HG03039 (cell line): Measurements from ENCODE around the gene TFR2.

Experiments
- ATAC-seq: cut with Tn5 transposase; IDR thresholded peaks from one replicate; pipeline ENCODE4 v1.9.1; 2021; ENCODE audit warnings: mild to moderate bottlenecking, moderate library complexity; ENCODE audit not compliant: unreplicated experiment

Gene TFR2

DNA sequence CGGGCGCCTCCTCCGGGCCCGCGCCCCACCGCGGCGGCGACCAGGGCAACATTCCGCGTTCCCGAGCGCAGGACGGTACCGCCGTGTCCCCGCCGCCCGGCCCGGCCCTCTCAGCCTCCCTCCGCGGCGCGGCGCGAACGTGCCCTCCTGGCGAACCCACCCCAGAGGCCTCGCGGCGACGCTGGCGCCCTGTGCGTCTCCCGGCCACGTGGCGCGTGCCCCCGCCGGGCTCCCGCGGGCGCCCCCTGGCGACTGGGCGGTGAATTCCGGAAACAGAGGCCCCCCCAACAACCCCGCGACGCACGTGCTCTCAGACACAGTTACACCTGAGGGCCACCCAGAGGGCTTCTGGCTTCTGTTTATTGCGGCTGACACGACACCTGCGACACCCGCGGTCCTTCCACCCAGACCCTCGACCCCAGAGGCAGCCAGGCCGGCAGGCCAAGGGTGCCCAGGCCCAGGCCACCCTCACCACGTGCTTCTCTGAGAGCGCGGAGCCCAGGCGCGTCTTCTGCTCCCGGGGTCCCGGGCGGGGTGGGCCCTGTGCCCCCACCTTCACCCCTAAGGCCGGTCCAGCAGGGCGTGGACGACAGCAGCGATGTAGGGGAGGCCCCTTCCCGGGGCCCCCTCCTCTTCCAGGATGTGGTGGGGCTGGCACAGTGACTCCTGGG is 67.5 kb downstream of the TFR2 start, which contains the start of gene SAP25:
SAP25 (minus strand) TSS at position 210 of the 671 bp plus-strand sequence; CDS start at position 52, 158 bp downstream.
- ATAC-seq = no peak

DNA sequence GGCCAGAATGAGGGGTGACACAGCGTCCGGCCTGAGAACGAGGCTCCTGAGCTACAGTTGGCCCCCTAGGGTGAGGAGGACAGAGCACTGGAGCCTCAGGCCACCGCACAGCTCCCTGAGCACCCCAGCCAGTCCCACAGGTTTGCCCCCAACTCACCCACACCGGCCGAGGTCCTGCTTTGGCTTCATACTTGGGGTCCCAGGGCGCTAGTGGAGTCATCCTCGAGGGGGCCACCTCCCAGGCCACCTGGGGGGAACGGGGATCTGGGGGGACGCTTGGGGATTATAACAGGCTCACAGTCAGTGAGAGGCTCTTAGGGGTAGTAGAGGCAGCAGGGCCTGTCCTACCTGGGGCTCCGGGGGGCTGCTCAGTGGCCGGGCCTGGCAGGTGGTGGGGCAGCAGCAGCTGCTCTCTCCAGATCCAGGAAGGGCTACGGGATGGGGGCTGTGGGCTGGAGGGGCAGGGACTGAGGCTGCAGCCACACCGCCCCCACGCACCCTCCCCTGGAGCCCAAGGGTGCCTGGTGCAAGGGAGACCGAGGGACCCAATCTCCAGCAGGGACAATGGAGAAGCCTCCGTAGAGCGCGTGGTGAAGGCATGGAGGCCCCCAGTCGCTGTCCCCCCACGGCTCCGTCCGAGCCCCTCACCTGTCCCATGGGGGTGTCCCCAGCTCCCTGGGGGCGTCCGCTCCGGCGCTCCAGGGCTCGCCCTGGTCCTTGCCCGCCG is 68.2 kb downstream of the TFR2 start:
- no peak for ATAC-seq

DNA sequence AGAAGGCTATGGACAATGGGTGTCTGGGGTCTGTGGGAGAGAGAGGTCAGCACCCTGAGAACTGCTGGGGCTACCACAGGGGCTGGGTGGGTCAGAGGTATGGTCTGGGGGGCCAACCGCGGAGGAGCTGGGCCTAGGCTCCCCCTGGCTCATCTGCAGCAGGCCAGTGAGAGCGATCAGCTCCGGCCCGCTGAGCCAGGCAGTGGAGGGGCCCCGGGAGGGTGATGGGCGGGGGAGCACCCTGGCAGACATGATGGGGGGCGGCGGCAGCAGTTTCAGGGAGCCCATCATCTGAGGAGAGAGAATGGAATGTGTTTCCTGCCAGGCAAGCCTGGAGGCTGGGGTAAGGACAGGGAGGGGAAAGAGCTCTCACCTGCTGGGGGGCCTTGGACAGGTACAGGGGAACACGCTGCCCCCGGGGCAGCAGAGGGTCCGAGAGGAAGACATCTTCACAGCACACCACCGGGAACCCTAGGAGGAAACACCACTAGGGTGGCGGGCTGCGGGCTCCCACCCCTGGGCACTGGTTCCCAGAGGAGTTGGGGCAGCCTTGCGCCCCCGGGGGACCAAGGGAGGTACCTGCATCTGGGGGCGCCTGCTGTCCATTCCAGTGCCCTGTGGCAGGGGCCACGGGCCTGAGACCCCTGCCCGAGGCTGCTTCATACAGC is 68.9 kb downstream of the TFR2 start:
- ATAC-seq = no peak

DNA sequence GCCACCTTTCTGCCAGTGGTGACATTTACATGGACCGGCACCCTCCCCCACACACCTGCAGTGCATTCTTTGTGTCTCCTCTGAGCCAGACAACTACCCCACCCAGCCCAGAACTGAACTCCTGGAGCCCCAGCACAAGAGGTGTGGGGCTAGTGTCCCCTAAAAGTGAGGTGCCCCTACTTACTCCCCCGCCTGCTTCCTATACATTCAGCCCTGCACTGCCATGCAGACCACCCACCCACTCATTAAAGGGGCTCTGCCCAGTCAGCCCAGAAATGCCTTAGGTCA is 69.6 kb downstream of the TFR2 start:
- ATAC-seq = no peak

DNA sequence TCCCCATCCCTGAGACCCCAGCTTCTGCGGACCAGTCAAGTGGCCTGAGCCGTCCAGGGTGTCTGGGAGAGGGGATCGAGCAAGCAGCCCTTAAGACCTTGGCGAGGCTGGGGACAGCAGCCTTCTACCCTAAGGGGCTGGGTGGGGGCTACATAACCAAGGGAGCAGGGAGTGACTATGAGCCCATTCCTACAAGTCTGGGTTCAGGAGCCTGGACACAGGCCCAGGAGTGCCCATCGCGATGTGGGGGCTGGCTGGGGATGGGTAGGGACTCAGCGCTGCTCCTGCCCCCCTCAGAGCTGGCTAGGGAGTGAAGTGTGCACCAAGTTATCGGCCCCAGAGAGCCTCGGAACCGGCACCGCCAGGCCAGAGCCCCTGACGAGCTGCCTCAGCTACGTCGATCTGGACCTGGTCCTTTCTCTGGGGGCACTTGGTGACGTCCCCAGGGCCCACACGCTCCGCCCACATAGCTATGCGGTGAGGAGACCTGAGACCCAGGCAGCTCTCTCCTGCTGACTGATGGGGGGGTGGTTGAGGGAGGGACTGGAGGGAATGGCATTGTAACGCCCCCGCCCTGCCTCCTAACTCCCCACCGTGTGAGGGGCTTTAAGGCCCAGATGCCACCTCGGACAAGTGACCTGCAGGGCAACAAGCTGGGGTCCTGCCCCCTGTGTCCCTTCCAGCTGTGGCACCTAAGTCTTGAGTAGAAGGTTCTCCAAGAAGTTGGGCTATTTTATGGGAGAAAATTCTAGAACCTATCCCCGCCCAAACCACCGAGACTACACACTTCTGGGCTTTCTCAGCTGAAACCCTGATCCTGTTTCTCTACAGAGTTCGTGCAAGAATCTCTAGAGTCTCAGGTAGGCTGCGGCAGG is 70.2 kb downstream of the TFR2 start:
- no peak for ATAC-seq
